HepG2 (cell line): ENCODE results near the gene ZBTB48. TPM values are rescaled to one million over a fixed set of nuclear protein-coding genes. Genes with fewer than 3 reads are reported as not detected.
A peak's percentile ranks its signal among the peaks of the same experiment; 100 is the strongest.

Source experiments
- ARNTL ChIP-seq: sonication (generic); formaldehyde crosslinking; IDR thresholded peaks from 2 replicates; pipeline ENCODE4 v1.4.0; 2020; ENCODE audit warnings: mild to moderate bottlenecking, missing genetic modification reagents
- CREM ChIP-seq, 2 experiments: sonication (generic) in 1 of 2; formaldehyde crosslinking in 1 of 2; IDR thresholded peaks; 2 replicates each; pipeline versions ENCODE4 v1.4.0 to v1.6.1; 2016 to 2020; ENCODE audit warnings: antibody characterized with exemption in 1 of 2, mild to moderate bottlenecking in 1 of 2, missing genetic modification reagents in 1 of 2
- EED ChIP-seq: sonication (generic); formaldehyde crosslinking; IDR thresholded peaks from 2 replicates; pipeline ENCODE4 v1.5.0; 2020; ENCODE audit warnings: mild to moderate bottlenecking, missing genetic modification reagents
- GATAD2A ChIP-seq: IDR thresholded peaks from 2 replicates; pipeline ENCODE4 v1.6.1; 2016
- HDAC1 ChIP-seq: sonication (generic); formaldehyde crosslinking; IDR thresholded peaks from 2 replicates; pipeline ENCODE4 v1.5.1; 2020; ENCODE audit warnings: mild to moderate bottlenecking, missing genetic modification reagents
- HDAC2 ChIP-seq: sonication (generic); formaldehyde crosslinking; IDR thresholded peaks from 2 replicates; pipeline ENCODE4 v1.4.0; 2020; ENCODE audit warnings: missing genetic modification reagents
- KLF15 ChIP-seq: sonication (generic); formaldehyde crosslinking; IDR thresholded peaks from 2 replicates; pipeline ENCODE4 v1.8.1; 2023; ENCODE audit warnings: borderline replicate concordance, mild to moderate bottlenecking, inconsistent platforms, missing genetic modification reagents, mixed read lengths
- SPEN ChIP-seq: sonication (generic); formaldehyde crosslinking; IDR thresholded peaks from 2 replicates; pipeline ENCODE4 v1.5.1; 2020; ENCODE audit warnings: low read depth, mild to moderate bottlenecking, missing genetic modification reagents
- ZNF501 ChIP-seq: sonication (generic); formaldehyde crosslinking; IDR thresholded peaks from 2 replicates; pipeline ENCODE4 v1.5.1; 2020; ENCODE audit warnings: mild to moderate bottlenecking, moderate library complexity, missing genetic modification reagents
- ZSCAN9 ChIP-seq: IDR thresholded peaks from 2 replicates; pipeline ENCODE4 v1.6.1; 2016; ENCODE audit warnings: borderline replicate concordance
- polyA plus RNA-seq, 8 experiments: library from polyadenylated mRNA; depleted of rRNA in 3 of 8; stranded (reverse) in 7 of 8; unstranded in 1 of 8; fragments of >200 nt; fragmentation: Illumina TruSeq in 4 of 8; extraction: Trizol in 4 of 8; gene quantifications; 2 replicates each; pipeline versions ENCODE4 v1.2.1 to v1.2.3, GENCODE V29; 2011 to 2016; ENCODE audit warnings: low read depth in 4 of 8, missing spikeins in 1 of 8, mixed read lengths in 1 of 8; ENCODE audit not compliant: insufficient read depth in 1 of 8
- total RNA-seq, 5 experiments: library from RNA; depleted of rRNA; stranded (reverse); fragments of >200 nt; fragmentation: Illumina TruSeq; extraction: Trizol; gene quantifications; 2 replicates each; pipeline ENCODE4 v1.2.3, GENCODE V29; 2016; ENCODE audit warnings: low read depth in 1 of 5
- TF ChIP-seq, protein P1 (sequence below), 2 experiments: sonication (generic) in 1 of 2; formaldehyde crosslinking in 1 of 2; IDR thresholded peaks; 2 replicates each; pipeline versions ENCODE4 v1.4.0 to v1.6.1; 2018 to 2020; ENCODE audit warnings: missing genetic modification reagents in 2 of 2, borderline replicate concordance in 1 of 2, low read depth in 1 of 2, mild to moderate bottlenecking in 1 of 2, missing biosample characterization in 1 of 2
- TF ChIP-seq, protein P2 (sequence below): sonication (generic); formaldehyde crosslinking; IDR thresholded peaks from 2 replicates; pipeline ENCODE4 v1.5.1; 2020; ENCODE audit warnings: missing genetic modification reagents, mild to moderate bottlenecking, borderline replicate concordance
- TF ChIP-seq, protein P3 (sequence below): sonication (generic); formaldehyde crosslinking; IDR thresholded peaks from 2 replicates; pipeline ENCODE4 v1.5.0; 2020; ENCODE audit warnings: mild to moderate bottlenecking, missing genetic modification reagents
- TF ChIP-seq, protein P4 (sequence below): sonication (generic); formaldehyde crosslinking; IDR thresholded peaks from 2 replicates; pipeline ENCODE4 v1.8.0; 2022; ENCODE audit warnings: mild to moderate bottlenecking, missing genetic modification reagents; ENCODE audit not compliant: insufficient replicate concordance
- TF ChIP-seq, protein P5 (sequence below): sonication (generic); formaldehyde crosslinking; IDR thresholded peaks from 2 replicates; pipeline ENCODE4 v1.4.0; 2020; ENCODE audit warnings: mild to moderate bottlenecking, missing genetic modification reagents
- TF ChIP-seq, protein P6 (sequence below): IDR thresholded peaks from 2 replicates; pipeline ENCODE4 v1.6.1; 2018; ENCODE audit warnings: missing genetic modification reagents, mild to moderate bottlenecking, missing compliant biosample characterization
- TF ChIP-seq, protein P7 (sequence below): sonication (generic); formaldehyde crosslinking; IDR thresholded peaks from 2 replicates; pipeline ENCODE4 v1.8.0; 2022; ENCODE audit warnings: low read depth, missing genetic modification reagents

Gene ZBTB48
- total and polyA plus RNA-seq, 2 of the 13 experiments (the other 11 are each of a cell fraction or from before 2014, with no cell fraction given): 13.0 to 17.1 TPM

DNA sequence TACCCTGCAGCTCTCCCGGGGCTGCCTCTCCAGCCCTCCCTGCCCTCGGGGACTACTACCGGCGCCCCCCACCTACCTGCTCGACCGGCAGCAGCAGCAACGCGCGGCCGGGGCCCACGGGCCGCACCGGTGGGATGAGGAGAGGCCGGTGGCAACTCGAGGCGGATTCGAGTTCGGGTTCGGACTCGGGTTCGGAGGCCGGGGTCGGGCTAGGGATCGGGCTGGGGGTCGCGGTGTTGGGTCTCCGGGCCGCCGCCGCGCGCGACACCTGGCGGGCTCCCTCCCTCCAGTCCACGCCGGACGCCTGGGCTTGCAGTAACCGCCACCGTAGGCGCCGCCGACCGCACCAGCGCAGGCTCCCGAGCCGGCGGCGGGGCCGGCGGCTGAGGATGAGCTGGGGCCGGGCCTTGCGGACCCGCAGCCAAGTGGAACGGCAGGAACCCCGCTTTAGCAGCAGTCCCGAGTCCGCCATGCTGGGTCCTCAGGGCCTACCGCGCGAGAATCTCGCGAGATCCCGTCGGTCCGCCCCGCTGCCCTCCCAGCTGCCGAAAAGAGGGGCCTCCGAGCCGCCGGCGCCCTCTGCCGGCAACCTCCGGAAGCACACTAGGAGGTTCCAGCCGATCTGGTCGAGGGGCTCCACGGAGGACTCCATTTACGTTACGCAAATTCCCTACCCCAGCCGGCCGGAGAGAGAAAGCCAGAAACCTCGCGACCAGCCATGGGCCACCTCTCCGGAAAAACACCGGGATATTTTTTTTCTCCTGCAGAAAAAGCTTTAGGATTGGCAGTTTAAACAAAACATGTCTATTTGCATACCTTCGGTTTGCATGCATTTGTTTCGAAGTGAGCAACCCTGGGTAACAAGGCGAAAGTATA is 25.5 kb upstream of the ZBTB48 start, which contains the start of gene NOL9 (continued):
- TF ChIP-seq HDAC2 (CRISPR knock-in tag): peak; percentile 71
- TF ChIP-seq, protein P1, sequence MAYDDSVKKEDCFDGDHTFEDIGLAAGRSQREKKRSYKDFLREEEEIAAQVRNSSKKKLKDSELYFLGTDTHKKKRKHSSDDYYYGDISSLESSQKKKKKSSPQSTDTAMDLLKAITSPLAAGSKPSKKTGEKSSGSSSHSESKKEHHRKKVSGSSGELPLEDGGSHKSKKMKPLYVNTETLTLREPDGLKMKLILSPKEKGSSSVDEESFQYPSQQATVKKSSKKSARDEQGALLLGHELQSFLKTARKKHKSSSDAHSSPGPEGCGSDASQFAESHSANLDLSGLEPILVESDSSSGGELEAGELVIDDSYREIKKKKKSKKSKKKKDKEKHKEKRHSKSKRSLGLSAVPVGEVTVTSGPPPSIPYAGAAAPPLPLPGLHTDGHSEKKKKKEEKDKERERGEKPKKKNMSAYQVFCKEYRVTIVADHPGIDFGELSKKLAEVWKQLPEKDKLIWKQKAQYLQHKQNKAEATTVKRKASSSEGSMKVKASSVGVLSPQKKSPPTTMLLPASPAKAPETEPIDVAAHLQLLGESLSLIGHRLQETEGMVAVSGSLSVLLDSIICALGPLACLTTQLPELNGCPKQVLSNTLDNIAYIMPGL (CRISPR knock-in tag; IDR thresholded peaks at IDR 0.05; ENCODE audit: borderline replicate concordance in 1 of 2, low read depth in 1 of 2): peak; percentile 88 to 89; a peak in 3 of 4 replicates
- TF ChIP-seq EED: peak; percentile 61; the same call in 1 of the 2 replicates
- TF ChIP-seq, protein P2, sequence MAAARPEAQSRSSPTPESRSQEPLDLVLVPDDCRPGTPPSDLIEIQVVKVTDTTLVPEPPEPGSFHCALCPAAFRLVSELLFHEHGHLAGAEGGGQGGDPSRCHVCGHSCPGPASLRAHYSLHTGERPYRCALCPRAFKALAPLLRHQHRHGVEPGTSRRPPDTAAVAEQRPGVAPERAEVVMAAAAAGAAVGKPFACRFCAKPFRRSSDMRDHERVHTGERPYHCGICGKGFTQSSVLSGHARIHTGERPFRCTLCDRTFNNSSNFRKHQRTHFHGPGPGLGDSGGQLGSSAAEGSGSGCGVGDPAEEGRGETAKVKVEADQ (CRISPR knock-in tag): peak; percentile 69
- no peak for TF ChIP-seq ARNTL (CRISPR knock-in tag)
- TF ChIP-seq, protein P3, sequence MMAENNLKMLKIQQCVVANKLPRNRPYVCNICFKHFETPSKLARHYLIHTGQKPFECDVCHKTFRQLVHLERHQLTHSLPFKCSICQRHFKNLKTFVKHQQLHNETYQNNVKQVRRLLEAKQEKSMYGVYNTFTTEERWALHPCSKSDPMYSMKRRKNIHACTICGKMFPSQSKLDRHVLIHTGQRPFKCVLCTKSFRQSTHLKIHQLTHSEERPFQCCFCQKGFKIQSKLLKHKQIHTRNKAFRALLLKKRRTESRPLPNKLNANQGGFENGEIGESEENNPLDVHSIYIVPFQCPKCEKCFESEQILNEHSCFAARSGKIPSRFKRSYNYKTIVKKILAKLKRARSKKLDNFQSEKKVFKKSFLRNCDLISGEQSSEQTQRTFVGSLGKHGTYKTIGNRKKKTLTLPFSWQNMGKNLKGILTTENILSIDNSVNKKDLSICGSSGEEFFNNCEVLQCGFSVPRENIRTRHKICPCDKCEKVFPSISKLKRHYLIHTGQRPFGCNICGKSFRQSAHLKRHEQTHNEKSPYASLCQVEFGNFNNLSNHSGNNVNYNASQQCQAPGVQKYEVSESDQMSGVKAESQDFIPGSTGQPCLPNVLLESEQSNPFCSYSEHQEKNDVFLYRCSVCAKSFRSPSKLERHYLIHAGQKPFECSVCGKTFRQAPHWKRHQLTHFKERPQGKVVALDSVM (CRISPR knock-in tag): peak; percentile 37; the same call in 1 of the 2 replicates
- TF ChIP-seq, protein P4, sequence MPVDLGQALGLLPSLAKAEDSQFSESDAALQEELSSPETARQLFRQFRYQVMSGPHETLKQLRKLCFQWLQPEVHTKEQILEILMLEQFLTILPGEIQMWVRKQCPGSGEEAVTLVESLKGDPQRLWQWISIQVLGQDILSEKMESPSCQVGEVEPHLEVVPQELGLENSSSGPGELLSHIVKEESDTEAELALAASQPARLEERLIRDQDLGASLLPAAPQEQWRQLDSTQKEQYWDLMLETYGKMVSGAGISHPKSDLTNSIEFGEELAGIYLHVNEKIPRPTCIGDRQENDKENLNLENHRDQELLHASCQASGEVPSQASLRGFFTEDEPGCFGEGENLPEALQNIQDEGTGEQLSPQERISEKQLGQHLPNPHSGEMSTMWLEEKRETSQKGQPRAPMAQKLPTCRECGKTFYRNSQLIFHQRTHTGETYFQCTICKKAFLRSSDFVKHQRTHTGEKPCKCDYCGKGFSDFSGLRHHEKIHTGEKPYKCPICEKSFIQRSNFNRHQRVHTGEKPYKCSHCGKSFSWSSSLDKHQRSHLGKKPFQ: no peak
- TF ChIP-seq CREM (IDR thresholded peaks at IDR 0.05): peak; percentile 53; the same call in 1 of the 2 replicates
- no peak for TF ChIP-seq CREM (CRISPR knock-in tag; IDR thresholded peaks at IDR 0.05)
- TF ChIP-seq ZNF501 (CRISPR knock-in tag): peak; percentile 45; the same call in 1 of the 2 replicates
- TF ChIP-seq GATAD2A (CRISPR knock-in tag): peak; percentile 55
- peak; percentile 94 for TF ChIP-seq SPEN (CRISPR knock-in tag)
- peak; percentile 86 for TF ChIP-seq HDAC1 (CRISPR knock-in tag)
- peak; percentile 57; the same call in 1 of the 2 replicates for TF ChIP-seq ZSCAN9 (CRISPR knock-in tag)
- TF ChIP-seq, protein P5, sequence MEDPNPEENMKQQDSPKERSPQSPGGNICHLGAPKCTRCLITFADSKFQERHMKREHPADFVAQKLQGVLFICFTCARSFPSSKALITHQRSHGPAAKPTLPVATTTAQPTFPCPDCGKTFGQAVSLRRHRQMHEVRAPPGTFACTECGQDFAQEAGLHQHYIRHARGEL (CRISPR knock-in tag): 0 out of 2 replicates have a peak, but pooled peaks have one; percentile 19
- TF ChIP-seq, protein P6, sequence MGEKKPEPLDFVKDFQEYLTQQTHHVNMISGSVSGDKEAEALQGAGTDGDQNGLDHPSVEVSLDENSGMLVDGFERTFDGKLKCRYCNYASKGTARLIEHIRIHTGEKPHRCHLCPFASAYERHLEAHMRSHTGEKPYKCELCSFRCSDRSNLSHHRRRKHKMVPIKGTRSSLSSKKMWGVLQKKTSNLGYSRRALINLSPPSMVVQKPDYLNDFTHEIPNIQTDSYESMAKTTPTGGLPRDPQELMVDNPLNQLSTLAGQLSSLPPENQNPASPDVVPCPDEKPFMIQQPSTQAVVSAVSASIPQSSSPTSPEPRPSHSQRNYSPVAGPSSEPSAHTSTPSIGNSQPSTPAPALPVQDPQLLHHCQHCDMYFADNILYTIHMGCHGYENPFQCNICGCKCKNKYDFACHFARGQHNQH (CRISPR knock-in tag): peak; percentile 93; the same call in 1 of the 2 replicates
- peak; percentile 33 for TF ChIP-seq KLF15 (CRISPR knock-in tag)
- TF ChIP-seq, protein P7, sequence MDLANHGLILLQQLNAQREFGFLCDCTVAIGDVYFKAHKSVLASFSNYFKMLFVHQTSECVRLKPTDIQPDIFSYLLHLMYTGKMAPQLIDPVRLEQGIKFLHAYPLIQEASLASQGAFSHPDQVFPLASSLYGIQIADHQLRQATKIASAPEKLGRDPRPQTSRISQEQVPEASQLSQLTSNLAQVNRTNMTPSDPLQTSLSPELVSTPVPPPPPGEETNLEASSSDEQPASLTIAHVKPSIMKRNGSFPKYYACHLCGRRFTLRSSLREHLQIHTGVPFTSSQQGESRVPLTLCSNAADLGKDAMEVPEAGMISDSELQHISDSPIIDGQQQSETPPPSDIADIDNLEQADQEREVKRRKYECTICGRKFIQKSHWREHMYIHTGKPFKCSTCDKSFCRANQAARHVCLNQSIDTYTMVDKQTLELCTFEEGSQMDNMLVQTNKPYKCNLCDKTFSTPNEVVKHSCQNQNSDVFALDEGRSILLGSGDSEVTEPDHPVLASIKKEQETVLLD: 0 out of 2 replicates have a peak, but pooled peaks have one; percentile 19
